HG03354 (cell line): ENCODE data around the gene USP2.
A peak's percentile ranks its signal among the peaks of the same experiment; 100 is the strongest.

Experiments used
- ATAC-seq: cut with Tn5 transposase; IDR thresholded peaks from one replicate; pipeline ENCODE4 v1.9.1; 2021; ENCODE audit warnings: mild to moderate bottlenecking; ENCODE audit not compliant: unreplicated experiment, poor library complexity, severe bottlenecking

The USP2 gene

DNA sequence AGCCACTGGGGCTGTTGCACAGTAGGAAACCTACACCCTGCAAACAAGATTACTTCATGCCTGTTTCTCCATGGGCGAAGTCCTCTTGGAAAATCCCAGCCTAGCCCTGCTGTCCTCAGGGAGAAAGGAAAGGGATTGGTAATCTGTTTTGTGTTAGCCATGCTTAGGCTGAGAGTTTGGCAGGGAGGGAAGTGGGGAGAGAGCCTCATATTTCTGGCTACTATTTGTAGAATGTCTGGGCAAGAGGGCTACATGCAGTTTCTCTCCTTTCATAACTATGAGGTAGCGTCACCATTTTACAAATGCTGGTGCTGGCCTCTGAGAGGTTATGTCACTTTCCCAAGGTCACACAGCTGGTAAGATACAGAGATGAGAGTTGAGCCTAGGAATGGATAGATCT lies 34.2 kb downstream of the USP2 start:
- no peak for ATAC-seq

- ATAC-seq: no peak
Measured at GRCh38 chr11:119346605-119347004, 34.9 kb downstream of the USP2 start, which contains the start of gene MFRP. Gene MFRP (minus strand): TSS chr11:119346705. CDS start chr11:119346513, 192 bp downstream.

- ATAC-seq: no peak
Measured at GRCh38 chr11:119345685-119346084, 35.8 kb downstream of the USP2 start.

- no peak for ATAC-seq
Measured at GRCh38 chr11:119344291-119345010, 37.0 kb downstream of the USP2 start.

DNA sequence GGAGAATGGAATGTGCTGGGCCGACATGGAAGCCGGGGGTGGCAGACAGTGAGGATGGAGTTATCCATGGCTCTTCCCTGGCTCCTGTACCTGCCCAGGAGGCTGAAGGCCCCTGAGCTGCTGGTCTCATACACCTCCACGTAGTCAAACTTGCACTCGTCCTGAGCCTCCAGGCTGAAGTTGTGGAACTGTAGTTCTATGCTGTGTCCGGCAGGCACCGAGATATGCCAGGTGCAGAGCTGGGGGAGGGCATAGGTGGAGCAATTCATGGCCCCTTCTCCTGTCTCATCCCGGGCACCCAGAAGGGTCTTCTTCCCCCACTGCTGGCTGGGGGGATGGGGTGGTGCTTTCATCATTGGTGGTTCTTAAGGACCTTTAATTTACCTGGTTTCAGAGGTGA lies 37.8 kb downstream of the USP2 start:
- ATAC-seq: no peak

DNA sequence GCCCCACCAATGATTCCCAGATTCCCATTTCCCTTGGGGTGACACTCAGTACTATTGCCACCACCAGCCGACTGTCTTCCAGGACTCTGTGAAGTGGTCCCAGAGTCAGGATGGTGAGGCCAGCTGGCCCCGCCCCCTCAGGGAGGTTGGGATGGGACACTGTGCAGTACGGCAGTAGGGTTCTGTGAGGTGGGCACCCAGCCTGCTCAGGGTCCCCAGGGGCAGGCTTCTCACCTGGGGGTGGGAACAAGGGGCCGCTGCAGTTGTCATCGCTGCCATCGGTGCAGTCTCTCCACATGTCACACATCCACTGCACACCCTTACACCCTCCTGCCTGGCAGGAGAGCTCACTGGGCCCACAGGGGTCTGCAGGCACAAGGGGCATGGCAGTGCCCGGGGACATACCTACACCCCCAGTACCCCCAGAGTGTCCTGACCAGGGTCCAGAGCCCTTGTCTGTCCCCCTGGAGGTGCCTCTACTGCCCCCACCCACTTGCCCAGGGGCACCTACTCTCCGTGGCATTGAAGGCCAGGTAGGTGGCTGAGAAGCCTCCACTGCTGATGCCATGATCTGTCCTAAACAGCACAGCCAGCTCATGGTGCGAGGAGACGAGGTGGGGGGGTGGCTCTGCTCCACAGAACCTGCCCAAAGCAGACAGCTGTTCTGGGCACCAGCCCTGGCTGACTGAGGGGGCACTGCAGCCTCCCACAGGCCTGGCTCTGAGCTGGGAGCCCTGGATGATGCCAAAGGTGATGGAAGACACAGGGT lies 38.9 kb downstream of the USP2 start:
- no peak for ATAC-seq

GRCh38 chr11:119342023-119342300 lies 39.5 kb downstream of the USP2 start:
- no peak for ATAC-seq

DNA sequence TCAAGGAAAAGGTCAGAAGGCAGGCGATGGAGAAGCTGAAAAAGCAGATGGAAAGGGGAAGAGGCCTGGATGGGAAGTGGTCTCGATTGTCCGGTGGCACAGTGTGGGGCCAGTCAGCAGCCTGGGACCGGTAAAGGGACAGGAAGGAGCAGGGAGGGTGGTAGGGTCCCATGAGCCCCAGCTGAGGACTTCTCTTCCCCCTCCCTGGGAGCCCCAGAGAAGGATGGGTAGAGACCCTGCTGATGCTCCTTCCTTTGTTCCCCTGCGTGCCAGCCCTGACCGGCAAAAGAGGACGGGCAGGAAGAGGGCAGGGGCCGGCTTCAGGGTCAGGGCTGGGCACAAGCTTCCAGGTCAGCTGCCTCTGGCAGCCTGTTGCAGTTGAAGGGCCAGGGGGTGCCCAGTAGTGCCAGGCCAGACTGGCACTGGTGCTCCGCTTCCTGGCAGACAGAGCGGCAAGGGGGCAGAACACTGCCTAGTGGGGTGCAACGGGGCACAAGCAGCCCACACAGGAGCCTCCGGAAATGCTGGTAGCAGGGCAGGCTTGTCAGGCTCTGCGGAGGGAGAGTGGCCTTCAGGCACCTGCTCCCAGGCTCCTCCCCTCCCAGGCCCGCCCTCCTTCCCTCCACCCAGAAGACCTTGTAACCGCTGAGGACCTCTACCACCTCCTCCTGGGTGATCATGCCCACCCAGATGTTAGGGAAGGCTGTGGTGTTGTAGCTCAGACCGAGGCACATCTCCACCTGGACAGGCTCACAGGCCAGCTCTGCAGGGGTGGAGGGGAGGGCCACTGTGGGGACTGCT lies 40.1 kb downstream of the USP2 start:
- ATAC-seq: no peak

- ATAC-seq: no peak
Measured at GRCh38 chr11:119340335-119341221, 40.9 kb downstream of the USP2 start, which contains the start of gene C1QTNF5. Gene C1QTNF5 (minus strand): TSS chr11:119340883. CDS start chr11:119340397, 486 bp downstream.

GRCh38 chr11:119339589-119340334 lies 41.7 kb downstream of the USP2 start:
- ATAC-seq: no peak

GRCh38 chr11:119338965-119339588 lies 42.4 kb downstream of the USP2 start:
- no peak for ATAC-seq

- ATAC-seq: peak; percentile 29
Measured at GRCh38 chr11:119338318-119338890, 43.1 kb downstream of the USP2 start.

DNA sequence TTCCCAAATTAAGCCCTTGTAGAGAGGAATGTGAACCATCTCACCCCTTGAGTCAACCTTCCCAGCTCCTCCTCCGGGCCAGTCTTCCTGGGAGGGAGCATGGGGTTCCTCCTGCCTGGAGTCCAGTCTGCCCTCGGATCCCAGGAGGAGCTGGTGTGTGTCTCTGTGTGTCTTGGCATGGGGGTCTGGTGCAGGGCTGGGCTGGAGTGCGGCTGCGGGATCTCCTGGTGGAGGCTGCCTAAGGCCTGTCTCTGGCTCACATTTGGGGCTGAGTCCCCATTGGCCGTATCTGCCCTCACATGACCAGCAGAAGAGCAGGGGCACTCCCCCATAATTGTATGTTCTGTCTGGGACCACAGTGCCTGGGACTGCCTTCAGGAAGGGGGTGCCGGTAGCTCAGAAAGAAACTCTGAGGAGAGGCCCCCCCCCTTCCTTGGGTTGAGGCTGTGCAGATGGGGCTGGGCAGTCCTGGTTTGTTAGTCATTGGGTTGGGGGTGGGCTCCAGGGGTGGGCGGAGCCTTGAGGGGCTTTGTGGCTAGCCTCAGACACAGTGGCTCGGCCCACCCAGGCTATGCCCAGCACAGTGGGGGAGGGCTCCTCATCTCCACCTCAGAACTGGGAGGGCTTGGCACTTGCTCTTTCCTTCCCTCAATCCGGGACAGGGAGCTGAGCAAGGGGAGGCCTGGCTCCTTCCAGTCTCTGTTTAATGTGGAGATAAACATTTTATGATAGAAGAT lies 43.7 kb downstream of the USP2 start:
- ATAC-seq: no peak

- no peak for ATAC-seq
Measured at GRCh38 chr11:119336744-119337469, 44.6 kb downstream of the USP2 start.

GRCh38 chr11:119335655-119336543 lies 45.6 kb downstream of the USP2 start:
- no peak for ATAC-seq

DNA sequence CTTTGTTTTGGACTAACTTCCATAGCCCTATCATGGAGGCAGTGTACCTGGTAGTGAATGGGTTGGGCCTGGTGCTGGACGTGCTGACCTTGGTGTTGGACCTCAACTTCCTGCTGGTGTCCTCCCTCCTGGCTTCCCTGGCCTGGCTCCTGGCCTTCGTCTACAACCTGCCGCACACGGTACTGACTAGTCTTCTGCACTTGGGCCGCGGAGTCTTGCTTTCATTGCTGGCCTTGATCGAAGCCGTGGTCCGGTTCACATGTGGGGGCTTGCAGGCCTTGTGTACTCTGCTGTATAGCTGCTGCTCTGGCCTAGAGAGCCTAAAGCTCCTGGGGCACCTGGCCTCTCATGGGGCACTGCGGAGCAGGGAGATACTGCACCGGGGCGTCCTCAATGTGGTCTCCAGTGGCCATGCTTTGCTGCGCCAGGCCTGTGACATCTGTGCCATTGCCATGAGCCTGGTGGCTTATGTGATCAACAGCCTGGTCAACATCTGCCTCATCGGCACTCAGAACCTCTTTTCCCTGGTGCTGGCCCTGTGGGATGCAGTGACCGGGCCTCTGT lies 46.3 kb downstream of the USP2 start:
- no peak for ATAC-seq
